ENCODE measurements around the gene APBA3.

Gene APBA3

DNA sequence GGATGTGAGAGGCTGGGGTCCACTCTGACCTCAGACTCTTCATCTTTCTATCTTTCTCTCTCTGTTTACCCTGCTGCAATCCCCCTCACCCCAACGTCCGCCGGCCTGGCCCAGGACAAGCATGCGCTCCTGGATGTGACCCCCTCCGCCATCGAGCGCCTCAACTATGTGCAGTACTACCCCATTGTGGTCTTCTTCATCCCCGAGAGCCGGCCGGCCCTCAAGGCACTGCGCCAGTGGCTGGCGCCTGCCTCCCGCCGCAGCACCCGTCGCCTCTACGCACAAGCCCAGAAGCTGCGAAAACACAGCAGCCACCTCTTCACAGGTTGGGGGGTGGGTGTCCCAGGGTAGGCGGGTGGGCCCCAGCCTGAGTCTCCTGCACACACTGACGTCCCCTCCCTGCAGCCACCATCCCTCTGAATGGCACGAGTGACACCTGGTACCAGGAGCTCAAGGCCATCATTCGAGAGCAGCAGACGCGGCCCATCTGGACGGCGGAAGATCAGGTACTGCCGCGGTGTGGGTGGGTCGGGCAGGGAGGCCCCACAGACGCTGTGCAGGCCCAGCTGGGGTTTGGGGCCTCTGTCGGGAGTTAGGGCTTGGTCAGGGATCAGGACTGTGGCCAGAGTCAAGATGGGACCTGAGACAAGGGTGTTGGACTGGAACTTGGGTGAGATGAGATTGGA is 15.0 kb downstream of the APBA3 start:
- Histone ChIP-seq H3K27me3 (peaks cover 0 to 4% of the 10 kb centered on the region in 2 donors), H3K36me3 (peaks cover 18 to 25% (median 20%) of the 10 kb centered on the region in 3 donors), H3K9me3 (no peaks in the 10 kb centered on the region), H3K27ac (no peak overlapping the region), H3K4me1 (no peaks in the 10 kb centered on the region), H3K4me3 (no peak overlapping the region)
- TF ChIP-seq CTCF (IDR thresholded peaks at IDR 0.05), result no peak
- intact Hi-C loops (cut with DNase I; ENCODE audit: low total_unique reads), result no loop called here
- DNase-seq, result no peak

DNA sequence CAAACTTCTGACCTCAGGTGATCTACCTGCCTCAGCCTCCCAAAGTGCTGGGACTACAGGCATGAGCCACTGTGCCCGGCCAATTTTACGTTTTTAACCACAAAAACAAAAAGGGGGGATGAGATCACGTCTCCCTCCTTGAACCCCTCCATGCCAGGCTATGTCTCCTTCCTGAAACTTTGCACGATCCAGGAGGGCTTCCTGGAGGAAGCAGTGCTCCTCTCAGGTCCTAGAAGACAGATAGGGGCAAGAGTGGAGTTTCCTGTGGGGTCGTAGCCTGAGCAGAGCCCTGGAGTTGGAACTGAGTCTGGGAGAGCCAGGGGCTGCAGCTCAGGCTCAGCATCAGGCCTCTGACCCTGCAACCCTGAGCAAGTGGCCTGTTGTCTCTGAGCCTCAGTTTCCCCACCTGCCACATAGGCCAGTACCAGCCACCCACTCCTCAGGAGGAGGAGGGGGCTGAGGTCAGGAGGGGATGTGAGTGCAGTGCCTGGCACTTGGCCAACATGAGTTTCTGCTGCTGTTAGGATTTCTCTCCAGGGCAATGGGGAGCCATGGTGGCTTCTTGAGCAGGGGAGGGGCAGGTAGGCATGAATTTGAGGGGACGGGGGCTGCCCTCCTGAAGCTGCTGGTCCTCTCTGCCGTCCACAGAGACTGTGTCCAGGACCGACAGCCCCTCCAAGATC is 16.0 kb downstream of the APBA3 start:
- no peak overlapping the region for H3K4me3 ChIP-seq
- no peaks in the 10 kb centered on the region for H3K9me3 ChIP-seq
- H3K36me3 ChIP-seq, result peaks cover 8 to 16% (median 10%) of the 10 kb centered on the region in 3 donors
- no peak overlapping the region for H3K27ac ChIP-seq
- H3K4me1 ChIP-seq, result no peaks in the 10 kb centered on the region
- peaks cover 0 to 4% of the 10 kb centered on the region in 2 donors for H3K27me3 ChIP-seq
- intact Hi-C loops (cut with DNase I; ENCODE audit: low total_unique reads), result no loop called here
- TF ChIP-seq CTCF (IDR thresholded peaks at IDR 0.05), result no peak
- no peak for DNase-seq

DNA sequence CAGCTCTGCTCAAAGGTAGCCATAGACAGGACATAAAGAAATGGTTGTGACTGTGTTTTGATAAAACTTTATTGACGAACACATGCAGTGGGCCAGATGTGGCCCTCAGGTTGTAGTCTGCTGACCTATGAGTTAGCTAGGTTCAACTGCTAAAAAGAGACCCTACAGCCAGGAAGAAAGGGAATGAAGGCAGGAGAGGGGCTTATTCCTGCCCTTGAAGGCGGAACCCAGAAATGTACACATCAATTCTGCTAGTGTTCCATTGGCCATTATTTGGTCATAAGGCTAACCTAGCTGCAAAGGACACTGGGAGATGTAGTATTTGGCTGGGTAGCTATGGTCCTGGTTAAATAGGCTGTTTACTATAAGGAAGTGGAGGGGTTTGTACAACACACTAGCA is 18.0 kb downstream of the APBA3 start:
- intact Hi-C loops (cut with DNase I; ENCODE audit: low total_unique reads), result no loop called here
- H3K4me1 ChIP-seq, result no peaks in the 10 kb centered on the region
- no peaks in the 10 kb centered on the region for H3K9me3 ChIP-seq
- no peak overlapping the region for H3K4me3 ChIP-seq
- peaks cover 0 to 15% of the 10 kb centered on the region in 2 donors for H3K27me3 ChIP-seq
- DNase-seq, result no peak
- no peak overlapping the region for H3K27ac ChIP-seq
- TF ChIP-seq CTCF (IDR thresholded peaks at IDR 0.05), result no peak
- H3K36me3 ChIP-seq, result peaks cover 0 to 15% (median 0%) of the 10 kb centered on the region in 3 donors

DNA sequence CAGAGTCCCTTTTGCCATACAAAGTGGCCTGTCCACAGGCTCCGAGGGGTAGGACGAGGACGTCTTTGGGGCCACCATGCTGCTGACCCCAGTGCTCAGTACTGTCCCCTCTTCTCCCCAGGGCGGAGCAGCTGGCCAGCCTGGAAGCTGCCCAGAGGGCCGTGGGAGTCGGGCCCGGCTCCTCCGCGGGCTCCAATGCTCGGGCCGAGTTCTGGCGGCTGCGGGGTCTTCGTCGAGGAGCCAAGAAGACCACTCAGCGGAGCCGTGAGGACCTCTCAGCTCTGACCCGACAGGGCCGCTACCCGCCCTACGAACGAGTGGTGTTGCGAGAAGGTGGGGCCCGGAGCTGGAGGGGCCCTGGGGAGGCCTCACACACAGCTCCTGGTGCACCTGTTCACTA is 21.1 kb downstream of the APBA3 start:
- no peak for TF ChIP-seq CTCF (IDR thresholded peaks at IDR 0.05)
- H3K36me3 ChIP-seq, result peaks cover 0 to 31% (median 0%) of the 10 kb centered on the region in 3 donors
- intact Hi-C loops (cut with DNase I; ENCODE audit: low total_unique reads), result no loop called here
- H3K27ac ChIP-seq, result no peak overlapping the region
- H3K4me1 ChIP-seq, result no peaks in the 10 kb centered on the region
- H3K9me3 ChIP-seq, result no peaks in the 10 kb centered on the region
- no peak overlapping the region for H3K4me3 ChIP-seq
- peaks cover 0 to 22% of the 10 kb centered on the region in 2 donors for H3K27me3 ChIP-seq
- no peak for DNase-seq

DNA sequence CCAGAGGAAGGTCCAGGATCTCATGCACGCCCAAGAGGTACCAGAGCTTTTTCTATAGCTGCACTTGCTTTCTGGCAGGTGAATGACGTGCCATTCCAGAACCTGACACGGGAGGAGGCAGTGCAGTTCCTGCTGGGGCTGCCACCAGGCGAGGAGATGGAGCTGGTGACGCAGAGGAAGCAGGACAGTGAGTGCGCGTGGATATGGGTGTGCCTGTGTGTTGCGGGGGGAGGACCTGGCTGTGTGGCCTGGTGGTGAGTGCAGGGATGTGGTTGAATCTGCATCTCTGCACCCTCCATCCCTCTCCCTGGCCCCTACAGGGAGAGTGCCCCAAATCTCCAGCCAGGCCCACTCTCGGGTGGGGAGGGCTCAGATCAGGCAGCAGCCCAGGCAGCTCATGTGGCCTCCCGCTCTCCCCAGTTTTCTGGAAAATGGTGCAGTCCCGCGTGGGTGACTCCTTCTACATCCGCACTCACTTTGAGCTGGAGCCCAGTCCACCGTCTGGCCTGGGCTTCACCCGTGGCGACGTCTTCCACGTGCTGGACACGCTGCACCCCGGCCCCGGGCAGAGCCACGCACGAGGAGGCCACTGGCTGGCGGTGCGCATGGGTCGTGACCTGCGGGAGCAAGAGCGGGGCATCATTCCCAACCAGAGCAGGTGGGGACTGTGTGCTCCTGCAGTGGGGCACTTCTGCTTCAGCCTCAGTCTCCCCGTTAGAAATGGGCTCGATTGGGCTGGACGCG is 22.8 kb downstream of the APBA3 start:
- intact Hi-C loops (cut with DNase I; ENCODE audit: low total_unique reads), result no loop called here
- no peak for DNase-seq
- TF ChIP-seq CTCF (IDR thresholded peaks at IDR 0.05), result no peak
- peaks cover 0 to 31% (median 0%) of the 10 kb centered on the region in 3 donors for H3K36me3 ChIP-seq
- H3K4me1 ChIP-seq, result no peaks in the 10 kb centered on the region
- H3K9me3 ChIP-seq, result no peaks in the 10 kb centered on the region
- no peak overlapping the region for H3K4me3 ChIP-seq
- H3K27me3 ChIP-seq, result peaks cover 0 to 29% of the 10 kb centered on the region in 2 donors
- H3K27ac ChIP-seq, result no peak overlapping the region

Data from tibial artery (tissue), 4 donors.